Nephron (organoid): ENCODE data around the gene PCDH9.

Experiments used
- H3K27ac Mint-ChIP-seq, 3 experiments: 2 replicates each; pipeline ENCODE4 v1.8.0; 2020; ENCODE audit warnings: mixed read lengths in 3 of 3, mild to moderate bottlenecking in 2 of 3, moderate library complexity in 1 of 3
- H3K27me3 Mint-ChIP-seq: 2 replicates; pipeline ENCODE4 v1.8.0; 2021; ENCODE audit warnings: low read depth, mild to moderate bottlenecking, moderate library complexity, mixed read lengths
- H3K36me3 Mint-ChIP-seq: 2 replicates; pipeline ENCODE4 v1.8.0; 2020; ENCODE audit warnings: low read depth, mixed read lengths
- H3K4me1 Mint-ChIP-seq: 2 replicates; pipeline ENCODE4 v1.8.0; 2020; ENCODE audit warnings: mixed read lengths
- H3K4me3 Mint-ChIP-seq, 3 experiments: 2 replicates each; pipeline ENCODE4 v1.8.0; 2020; ENCODE audit warnings: mild to moderate bottlenecking in 3 of 3, mixed read lengths in 3 of 3, moderate library complexity in 2 of 3
- H3K9me3 Mint-ChIP-seq: 2 replicates; pipeline ENCODE4 v1.8.0; 2020; ENCODE audit warnings: mixed read lengths
- TF ChIP-seq, protein P1 (sequence below), 3 experiments: fragments of 200-600 bp; sonication (generic); IDR thresholded peaks; one replicate each; pipeline ENCODE4 v1.5.0; 2021; ENCODE audit warnings: antibody characterized with exemption in 3 of 3; ENCODE audit not compliant: unreplicated experiment in 3 of 3

PCDH9 gene

GRCh38 chr13:67033170-67033569 lies 197.0 kb downstream of the PCDH9 start:
- no peaks in the 10 kb centered on the region for H3K27me3 Mint-ChIP-seq
- TF ChIP-seq, protein P1, sequence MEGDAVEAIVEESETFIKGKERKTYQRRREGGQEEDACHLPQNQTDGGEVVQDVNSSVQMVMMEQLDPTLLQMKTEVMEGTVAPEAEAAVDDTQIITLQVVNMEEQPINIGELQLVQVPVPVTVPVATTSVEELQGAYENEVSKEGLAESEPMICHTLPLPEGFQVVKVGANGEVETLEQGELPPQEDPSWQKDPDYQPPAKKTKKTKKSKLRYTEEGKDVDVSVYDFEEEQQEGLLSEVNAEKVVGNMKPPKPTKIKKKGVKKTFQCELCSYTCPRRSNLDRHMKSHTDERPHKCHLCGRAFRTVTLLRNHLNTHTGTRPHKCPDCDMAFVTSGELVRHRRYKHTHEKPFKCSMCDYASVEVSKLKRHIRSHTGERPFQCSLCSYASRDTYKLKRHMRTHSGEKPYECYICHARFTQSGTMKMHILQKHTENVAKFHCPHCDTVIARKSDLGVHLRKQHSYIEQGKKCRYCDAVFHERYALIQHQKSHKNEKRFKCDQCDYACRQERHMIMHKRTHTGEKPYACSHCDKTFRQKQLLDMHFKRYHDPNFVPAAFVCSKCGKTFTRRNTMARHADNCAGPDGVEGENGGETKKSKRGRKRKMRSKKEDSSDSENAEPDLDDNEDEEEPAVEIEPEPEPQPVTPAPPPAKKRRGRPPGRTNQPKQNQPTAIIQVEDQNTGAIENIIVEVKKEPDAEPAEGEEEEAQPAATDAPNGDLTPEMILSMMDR (IDR thresholded peaks at IDR 0.05; ENCODE audit: unreplicated experiment in 3 of 3): no peak
- H3K36me3 Mint-ChIP-seq: peaks cover 4% of the 10 kb centered on the region
- peaks cover 3% of the 10 kb centered on the region for H3K9me3 Mint-ChIP-seq
- H3K4me1 Mint-ChIP-seq: peaks cover 29% of the 10 kb centered on the region
- H3K4me3 Mint-ChIP-seq: no peak overlapping the region
- H3K27ac Mint-ChIP-seq: no peak overlapping the region

DNA sequence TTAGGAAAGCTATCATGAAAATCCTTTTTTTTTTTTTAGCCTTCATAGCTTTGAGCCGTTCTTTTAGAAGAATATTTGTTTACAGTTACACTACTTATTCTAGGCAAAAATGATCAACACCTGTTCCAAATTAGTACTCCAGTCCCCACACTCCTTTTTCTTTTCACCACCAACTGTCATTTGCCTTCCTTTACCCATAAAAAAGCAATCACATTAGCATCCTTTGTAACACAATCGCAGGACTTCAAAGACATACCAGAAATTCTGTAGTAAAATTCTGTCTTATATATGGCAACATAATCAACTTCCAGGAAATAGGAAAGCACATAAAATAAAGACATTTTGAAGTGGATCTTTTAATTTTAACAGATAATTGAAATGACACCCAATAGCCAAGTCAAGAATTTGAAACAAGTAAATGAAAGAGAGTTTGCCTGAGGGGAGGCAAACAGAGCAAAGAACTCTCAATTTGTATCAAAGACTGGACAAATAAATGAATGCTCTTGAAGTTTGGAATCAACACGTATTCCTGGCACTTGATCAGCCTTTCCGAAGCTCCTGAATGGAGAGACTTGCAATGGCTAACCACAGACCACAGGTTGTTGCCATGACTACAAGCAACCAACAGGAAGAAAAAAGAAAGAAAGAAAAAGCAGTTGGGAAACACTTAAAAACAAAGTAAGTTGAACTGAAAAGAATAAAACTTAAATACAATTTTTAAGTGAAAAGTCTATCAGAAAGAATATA lies 206.8 kb downstream of the PCDH9 start:
- Mint-ChIP-seq H3K4me3 (no peak overlapping the region), H3K9me3 (no peaks in the 10 kb centered on the region), H3K4me1 (peaks cover 6% of the 10 kb centered on the region)

GRCh38 chr13:67018775-67019174 lies 211.4 kb downstream of the PCDH9 start:
- H3K4me3 Mint-ChIP-seq: no peak overlapping the region
- no peaks in the 10 kb centered on the region for H3K9me3 Mint-ChIP-seq
- H3K27ac Mint-ChIP-seq: no peak overlapping the region
- H3K4me1 Mint-ChIP-seq: peaks cover 6% of the 10 kb centered on the region
- H3K36me3 Mint-ChIP-seq: no peaks in the 10 kb centered on the region
- TF ChIP-seq, protein P1 (IDR thresholded peaks at IDR 0.05; ENCODE audit: unreplicated experiment in 3 of 3): no peak
- no peaks in the 10 kb centered on the region for H3K27me3 Mint-ChIP-seq

More for the DNA sequence above, 206.8 kb downstream of the PCDH9 start:
- no peaks in the 10 kb centered on the region for H3K36me3 Mint-ChIP-seq
- H3K27ac Mint-ChIP-seq: peak overlapping the region in 1 of 3 experiments; percentile 5
- TF ChIP-seq, protein P1 (IDR thresholded peaks at IDR 0.05; ENCODE audit: unreplicated experiment in 3 of 3): no peak
- H3K27me3 Mint-ChIP-seq: no peaks in the 10 kb centered on the region

DNA sequence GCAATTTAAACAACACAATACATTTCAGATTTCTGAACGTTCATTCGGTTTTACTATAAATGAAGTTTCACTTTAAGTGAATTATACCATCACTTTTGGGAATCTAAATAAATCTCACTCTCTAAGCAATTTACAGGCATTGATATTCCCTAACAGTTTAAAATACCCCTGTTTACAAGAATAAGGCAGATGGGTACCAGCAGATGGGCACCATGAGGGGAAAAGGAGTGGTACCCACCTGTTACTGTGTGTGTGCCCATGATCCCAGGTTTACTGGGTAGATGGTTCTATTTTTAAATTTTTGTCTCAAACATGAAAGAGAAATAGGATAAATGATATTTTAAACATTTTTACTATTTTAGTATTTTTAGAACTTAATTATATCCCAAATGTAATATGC lies 212.9 kb downstream of the PCDH9 start:
- no peak overlapping the region for H3K27ac Mint-ChIP-seq
- H3K9me3 Mint-ChIP-seq: no peaks in the 10 kb centered on the region
- no peak overlapping the region for H3K4me3 Mint-ChIP-seq
- TF ChIP-seq, protein P1 (IDR thresholded peaks at IDR 0.05; ENCODE audit: unreplicated experiment in 3 of 3): no peak
- no peaks in the 10 kb centered on the region for H3K27me3 Mint-ChIP-seq
- H3K36me3 Mint-ChIP-seq: no peaks in the 10 kb centered on the region
- no peaks in the 10 kb centered on the region for H3K4me1 Mint-ChIP-seq

GRCh38 chr13:67015976-67016600 lies 214.0 kb downstream of the PCDH9 start:
- TF ChIP-seq, protein P1 (IDR thresholded peaks at IDR 0.05; ENCODE audit: unreplicated experiment in 3 of 3): no peak
- Mint-ChIP-seq H3K4me3 (no peak overlapping the region), H3K27me3 (no peaks in the 10 kb centered on the region), H3K27ac (no peak overlapping the region), H3K36me3 (no peaks in the 10 kb centered on the region), H3K9me3 (no peaks in the 10 kb centered on the region), H3K4me1 (no peaks in the 10 kb centered on the region)
